Nephron (organoid): ENCODE data around the gene COMMD2.
A peak's percentile ranks its signal among the peaks of the same experiment; 100 is the strongest.

Source experiments
- H3K27ac Mint-ChIP-seq, 3 experiments: 2 replicates each; pipeline ENCODE4 v1.8.0; 2020; ENCODE audit warnings: mixed read lengths in 3 of 3, mild to moderate bottlenecking in 2 of 3, moderate library complexity in 1 of 3
- H3K27me3 Mint-ChIP-seq: 2 replicates; pipeline ENCODE4 v1.8.0; 2021; ENCODE audit warnings: low read depth, mild to moderate bottlenecking, moderate library complexity, mixed read lengths
- H3K36me3 Mint-ChIP-seq: 2 replicates; pipeline ENCODE4 v1.8.0; 2020; ENCODE audit warnings: low read depth, mixed read lengths
- H3K4me1 Mint-ChIP-seq: 2 replicates; pipeline ENCODE4 v1.8.0; 2020; ENCODE audit warnings: mixed read lengths
- H3K4me3 Mint-ChIP-seq, 3 experiments: 2 replicates each; pipeline ENCODE4 v1.8.0; 2020; ENCODE audit warnings: mild to moderate bottlenecking in 3 of 3, mixed read lengths in 3 of 3, moderate library complexity in 2 of 3
- H3K9me3 Mint-ChIP-seq: 2 replicates; pipeline ENCODE4 v1.8.0; 2020; ENCODE audit warnings: mixed read lengths
- CTCF ChIP-seq, 3 experiments: fragments of 200-600 bp; sonication (generic); IDR thresholded peaks; one replicate each; pipeline ENCODE4 v1.5.0; 2021; ENCODE audit warnings: antibody characterized with exemption in 3 of 3; ENCODE audit not compliant: unreplicated experiment in 3 of 3

Gene COMMD2

GRCh38 chr3:149753717-149754116 is 1.4 kb upstream of the COMMD2 start:
- Mint-ChIP-seq H3K27ac (no peak overlapping the region), H3K27me3 (peaks cover 20% of the 10 kb centered on the region), H3K36me3 (peaks cover 15% of the 10 kb centered on the region), H3K9me3 (no peaks in the 10 kb centered on the region), H3K4me1 (peaks cover 20% of the 10 kb centered on the region), H3K4me3 (peak overlapping the region; percentile 71 to 98 (median 74))
- TF ChIP-seq CTCF (IDR thresholded peaks at IDR 0.05; ENCODE audit: unreplicated experiment in 3 of 3), result no peak

DNA sequence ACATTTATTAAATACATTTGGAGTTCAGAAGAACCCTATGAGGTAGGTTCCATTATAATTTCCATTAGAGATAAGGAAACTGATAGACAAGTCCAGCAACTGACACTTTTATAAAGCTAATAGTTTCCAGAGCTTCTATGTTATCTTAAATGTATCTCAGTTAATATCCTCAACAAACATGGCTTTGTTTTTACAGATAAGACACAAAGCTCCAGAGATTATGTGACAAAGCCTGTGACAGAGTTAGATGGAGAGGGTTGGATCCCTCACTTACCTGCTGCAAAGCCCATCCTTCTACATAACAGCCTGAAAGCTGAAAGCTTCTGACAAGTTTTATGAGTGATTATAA is 473 bp upstream of the COMMD2 start:
- H3K27me3 Mint-ChIP-seq, result peaks cover 16% of the 10 kb centered on the region
- peaks cover 20% of the 10 kb centered on the region for H3K4me1 Mint-ChIP-seq
- H3K27ac Mint-ChIP-seq, result peak overlapping the region; percentile 89 to 96 (median 90)
- peaks cover 24% of the 10 kb centered on the region for H3K36me3 Mint-ChIP-seq
- H3K9me3 Mint-ChIP-seq, result no peaks in the 10 kb centered on the region
- TF ChIP-seq CTCF (IDR thresholded peaks at IDR 0.05; ENCODE audit: unreplicated experiment in 3 of 3), result no peak
- peak overlapping the region; percentile 98 to 99 (median 99) for H3K4me3 Mint-ChIP-seq

GRCh38 chr3:149751551-149751950 is 738 bp downstream of the COMMD2 start:
- Mint-ChIP-seq H3K4me1 (peaks cover 20% of the 10 kb centered on the region), H3K27ac (peak overlapping the region in 1 of 3 experiments; percentile 89), H3K36me3 (peaks cover 35% of the 10 kb centered on the region), H3K27me3 (peaks cover 6% of the 10 kb centered on the region), H3K4me3 (peak overlapping the region; percentile 98 to 99 (median 99)), H3K9me3 (no peaks in the 10 kb centered on the region)
- TF ChIP-seq CTCF (IDR thresholded peaks at IDR 0.05; ENCODE audit: unreplicated experiment in 3 of 3), result no peak

DNA sequence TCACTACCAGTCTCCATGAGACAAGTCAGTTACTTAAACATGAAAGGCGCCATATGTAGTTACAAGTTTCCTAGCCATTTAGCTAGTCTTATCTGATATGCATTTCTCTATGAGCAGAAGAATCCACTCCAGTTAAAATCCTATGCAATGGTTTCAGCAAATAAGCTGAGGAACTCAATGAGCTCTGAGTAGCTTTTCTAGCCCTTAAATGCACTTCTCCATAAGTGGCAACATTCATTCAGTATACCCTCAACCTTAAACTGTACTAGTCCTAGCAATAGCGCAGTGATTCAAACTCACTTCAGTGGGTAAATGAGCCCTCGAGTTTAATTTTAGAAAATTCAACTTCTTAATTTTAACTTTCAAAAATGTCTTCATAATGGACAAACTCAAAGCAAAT is 7.7 kb downstream of the COMMD2 start:
- H3K36me3 Mint-ChIP-seq, result peaks cover 62% of the 10 kb centered on the region
- no peaks in the 10 kb centered on the region for H3K4me1 Mint-ChIP-seq
- H3K27ac Mint-ChIP-seq, result no peak overlapping the region
- no peaks in the 10 kb centered on the region for H3K27me3 Mint-ChIP-seq
- TF ChIP-seq CTCF (IDR thresholded peaks at IDR 0.05; ENCODE audit: unreplicated experiment in 3 of 3), result no peak
- H3K4me3 Mint-ChIP-seq, result no peak overlapping the region
- no peaks in the 10 kb centered on the region for H3K9me3 Mint-ChIP-seq

DNA sequence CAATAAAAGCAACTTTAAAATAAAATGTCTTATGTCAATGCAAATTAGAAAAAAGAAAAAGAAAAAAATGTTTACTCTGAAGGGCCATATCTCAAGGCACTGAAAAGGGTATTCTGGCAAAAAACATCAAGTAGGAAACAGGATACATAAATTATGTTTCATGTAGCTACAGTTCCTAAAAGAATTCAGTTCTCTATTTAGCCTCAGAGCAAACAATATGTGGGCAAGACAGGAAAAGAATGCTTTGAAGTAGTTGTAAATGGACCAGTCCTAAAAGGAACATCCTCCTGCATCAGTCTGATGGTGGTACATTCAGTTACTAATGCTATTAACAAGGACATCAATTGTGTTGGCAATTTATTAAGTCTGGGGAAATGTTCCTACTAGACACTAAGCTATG is 8.1 kb downstream of the COMMD2 start:
- TF ChIP-seq CTCF (IDR thresholded peaks at IDR 0.05; ENCODE audit: unreplicated experiment in 3 of 3), result no peak
- Mint-ChIP-seq H3K27me3 (no peaks in the 10 kb centered on the region), H3K27ac (no peak overlapping the region), H3K36me3 (peaks cover 61% of the 10 kb centered on the region), H3K4me3 (no peak overlapping the region), H3K9me3 (no peaks in the 10 kb centered on the region), H3K4me1 (no peaks in the 10 kb centered on the region)

DNA sequence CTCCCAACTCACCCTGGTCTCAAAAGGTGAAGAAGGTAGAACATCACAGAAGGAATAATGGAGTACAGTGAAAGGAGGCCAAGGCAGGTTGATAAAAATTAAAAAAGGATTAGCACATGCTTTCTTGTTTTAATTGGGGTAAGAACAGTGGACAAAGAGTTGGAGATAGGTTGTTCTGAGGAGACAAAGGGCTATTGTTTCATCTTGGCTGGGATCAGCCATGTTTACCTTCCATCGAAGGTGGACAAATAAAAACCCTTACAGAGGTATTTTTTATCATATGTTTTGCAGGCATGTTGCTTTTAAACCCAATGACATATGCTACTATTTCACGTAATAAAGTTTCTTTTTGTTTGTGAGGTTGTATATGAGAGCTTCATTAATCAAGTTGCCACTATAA is 12.9 kb downstream of the COMMD2 start:
- no peak overlapping the region for H3K4me3 Mint-ChIP-seq
- H3K9me3 Mint-ChIP-seq, result no peaks in the 10 kb centered on the region
- no peaks in the 10 kb centered on the region for H3K4me1 Mint-ChIP-seq
- no peaks in the 10 kb centered on the region for H3K27me3 Mint-ChIP-seq
- H3K27ac Mint-ChIP-seq, result no peak overlapping the region
- H3K36me3 Mint-ChIP-seq, result peaks cover 23% of the 10 kb centered on the region
- no peak for TF ChIP-seq CTCF (IDR thresholded peaks at IDR 0.05; ENCODE audit: unreplicated experiment in 3 of 3)
